Measurements from ENCODE around the gene MRPS7. TPM values are rescaled to one million over a fixed set of nuclear protein-coding genes. Genes with fewer than 3 reads are reported as not detected.

Gene MRPS7
- total and polyA plus RNA-seq, 2 of the 8 experiments (the other 6 are each of a cell fraction or from before 2014, with no cell fraction given) = 63.4 to 79.4 TPM

GRCh38 chr17:75265614-75266315 lies 4.1 kb downstream of the MRPS7 start (continued):
- TF ChIP-seq CHD7 (IDR thresholded peaks at IDR 0.05; ENCODE audit: insufficient replicate concordance, low read length) (no peak), POU5F1 (IDR thresholded peaks at IDR 0.05; ENCODE audit: low read depth, low read length) (no peak), JUND (IDR thresholded peaks at IDR 0.05; ENCODE audit: low read length) (no peak), NANOG (IDR thresholded peaks at IDR 0.05; ENCODE audit: insufficient read depth, low read depth, low read length, poor library complexity, severe bottlenecking) (no peak), RBBP5 (IDR thresholded peaks at IDR 0.05; ENCODE audit: borderline replicate concordance, low read depth, low read length) (no peak), RAD21 (IDR thresholded peaks at IDR 0.05 in 1 of 2, conservative IDR thresholded peaks at IDR 0.05 in 1 of 2; ENCODE audit: low read depth in 2 of 2, low read length in 2 of 2) (no peak)
